Adrenal gland (tissue), 5 donors: ENCODE results near the gene ZNRF1.

ENCODE experiments used
- POLR2A ChIP-seq, 2 donors: fragments of 450-650 bp; IDR thresholded peaks; one replicate each; pipeline ENCODE4 v1.6.1; 2017; ENCODE audit warnings: antibody characterized with exemption in 2 of 2, mild to moderate bottlenecking in 2 of 2, moderate library complexity in 1 of 2
- TF ChIP-seq, protein P1 (sequence below), 6 experiments: fragments of 450-650 bp in 4 of 6; fragments of 200-600 bp in 2 of 6; sonication (generic) in 1 of 6; IDR thresholded peaks; 1 replicate in 5 of 6; 2 replicates in 1 of 6; pipeline versions ENCODE4 v1.5.1 to v1.8.0; 2016 to 2021; ENCODE audit warnings: antibody characterized with exemption in 6 of 6, mild to moderate bottlenecking in 2 of 6, moderate library complexity in 1 of 6
- donor health status: DM: no; HTN: no; CAD: no.

DNA sequence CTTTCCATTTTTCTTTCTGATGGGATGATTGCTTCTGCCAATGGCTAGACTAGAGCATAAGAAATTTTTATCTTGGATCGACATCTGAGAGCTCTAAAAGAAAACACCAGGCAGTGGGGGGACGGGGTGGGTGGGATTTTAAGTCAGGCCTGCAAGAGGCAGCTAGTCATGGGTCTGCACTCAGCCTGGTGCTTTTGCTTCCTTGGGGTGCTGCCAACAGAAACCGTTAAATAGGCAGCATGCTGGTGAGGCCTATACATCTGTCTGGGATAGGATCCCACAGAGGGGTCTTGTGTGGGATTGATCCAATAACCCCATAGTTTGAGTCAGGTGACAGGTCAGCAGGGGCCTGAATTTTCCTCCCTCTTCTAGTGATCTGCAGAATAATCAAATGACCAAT lies 26.9 kb downstream of the ZNRF1 start:
- TF ChIP-seq, protein P1, sequence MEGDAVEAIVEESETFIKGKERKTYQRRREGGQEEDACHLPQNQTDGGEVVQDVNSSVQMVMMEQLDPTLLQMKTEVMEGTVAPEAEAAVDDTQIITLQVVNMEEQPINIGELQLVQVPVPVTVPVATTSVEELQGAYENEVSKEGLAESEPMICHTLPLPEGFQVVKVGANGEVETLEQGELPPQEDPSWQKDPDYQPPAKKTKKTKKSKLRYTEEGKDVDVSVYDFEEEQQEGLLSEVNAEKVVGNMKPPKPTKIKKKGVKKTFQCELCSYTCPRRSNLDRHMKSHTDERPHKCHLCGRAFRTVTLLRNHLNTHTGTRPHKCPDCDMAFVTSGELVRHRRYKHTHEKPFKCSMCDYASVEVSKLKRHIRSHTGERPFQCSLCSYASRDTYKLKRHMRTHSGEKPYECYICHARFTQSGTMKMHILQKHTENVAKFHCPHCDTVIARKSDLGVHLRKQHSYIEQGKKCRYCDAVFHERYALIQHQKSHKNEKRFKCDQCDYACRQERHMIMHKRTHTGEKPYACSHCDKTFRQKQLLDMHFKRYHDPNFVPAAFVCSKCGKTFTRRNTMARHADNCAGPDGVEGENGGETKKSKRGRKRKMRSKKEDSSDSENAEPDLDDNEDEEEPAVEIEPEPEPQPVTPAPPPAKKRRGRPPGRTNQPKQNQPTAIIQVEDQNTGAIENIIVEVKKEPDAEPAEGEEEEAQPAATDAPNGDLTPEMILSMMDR (IDR thresholded peaks at IDR 0.05) = no peak
- TF ChIP-seq POLR2A (IDR thresholded peaks at IDR 0.05) = no peak
